NCI-H1417 (cell line): ENCODE measurements around the gene NUDT9.
A peak's percentile ranks its signal among the peaks of the same experiment; 100 is the strongest.
"Not testable (repeated sequence)": the region's sequence is repeated elsewhere in the genome, so short reads cannot be mapped to it uniquely, and the experiment has no call there.

Source experiments
- DNase-seq, 3 experiments: peaks; one replicate each; lab custom pipeline; 2025; lab: John Stamatoyannopoulos, UW

Gene NUDT9, protein sequence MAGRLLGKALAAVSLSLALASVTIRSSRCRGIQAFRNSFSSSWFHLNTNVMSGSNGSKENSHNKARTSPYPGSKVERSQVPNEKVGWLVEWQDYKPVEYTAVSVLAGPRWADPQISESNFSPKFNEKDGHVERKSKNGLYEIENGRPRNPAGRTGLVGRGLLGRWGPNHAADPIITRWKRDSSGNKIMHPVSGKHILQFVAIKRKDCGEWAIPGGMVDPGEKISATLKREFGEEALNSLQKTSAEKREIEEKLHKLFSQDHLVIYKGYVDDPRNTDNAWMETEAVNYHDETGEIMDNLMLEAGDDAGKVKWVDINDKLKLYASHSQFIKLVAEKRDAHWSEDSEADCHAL

DNA sequence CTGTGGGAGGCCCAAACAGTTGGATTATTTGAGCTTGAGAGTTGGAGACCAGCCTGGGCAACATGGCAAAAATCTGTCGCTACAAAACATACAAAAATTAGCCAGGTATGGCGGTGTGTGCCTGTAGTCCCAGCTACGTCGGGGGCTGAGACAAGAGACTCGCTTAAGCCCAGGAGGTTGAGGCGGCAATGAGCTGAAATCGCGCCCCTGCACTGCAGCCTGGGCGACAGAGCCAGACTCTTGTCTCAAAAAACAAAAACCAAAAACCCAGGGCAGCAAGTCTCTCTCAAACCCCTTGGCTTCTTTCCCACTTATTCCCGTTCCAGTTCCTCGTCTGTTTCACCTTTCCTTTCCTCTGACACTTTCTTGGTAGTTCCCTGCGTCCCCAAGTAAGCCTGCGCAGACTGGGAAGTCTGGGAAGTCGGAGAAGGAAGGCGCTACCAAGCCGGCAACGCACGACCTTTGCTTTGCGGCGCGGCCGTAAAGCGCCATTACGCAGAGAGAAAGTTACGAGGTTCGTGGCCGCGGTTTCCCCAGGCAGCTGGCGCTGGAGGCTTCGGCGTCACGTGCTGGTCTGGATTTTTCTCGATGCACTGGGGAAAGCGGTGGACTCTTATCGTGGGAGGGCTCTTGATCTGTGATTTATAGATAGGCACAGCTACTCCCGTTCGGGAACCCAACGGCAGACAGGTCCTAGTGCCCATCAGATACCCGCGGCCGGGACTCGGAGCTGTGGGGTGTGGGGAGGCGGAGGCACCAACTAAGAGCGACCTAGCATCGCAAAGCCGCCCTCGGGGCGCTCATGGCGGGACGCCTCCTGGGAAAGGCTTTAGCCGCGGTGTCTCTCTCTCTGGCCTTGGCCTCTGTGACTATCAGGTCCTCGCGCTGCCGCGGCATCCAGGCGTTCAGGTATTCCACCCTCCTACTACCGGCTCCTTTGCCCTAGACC is at the start of gene NUDT9:
Gene NUDT9, plus strand, starts transcription at position 470 of the 949 bp plus-strand sequence. Its CDS starts 333 bp downstream, at position 803.
- DNase-seq = peak; percentile 97 to 98 (median 97)

DNA sequence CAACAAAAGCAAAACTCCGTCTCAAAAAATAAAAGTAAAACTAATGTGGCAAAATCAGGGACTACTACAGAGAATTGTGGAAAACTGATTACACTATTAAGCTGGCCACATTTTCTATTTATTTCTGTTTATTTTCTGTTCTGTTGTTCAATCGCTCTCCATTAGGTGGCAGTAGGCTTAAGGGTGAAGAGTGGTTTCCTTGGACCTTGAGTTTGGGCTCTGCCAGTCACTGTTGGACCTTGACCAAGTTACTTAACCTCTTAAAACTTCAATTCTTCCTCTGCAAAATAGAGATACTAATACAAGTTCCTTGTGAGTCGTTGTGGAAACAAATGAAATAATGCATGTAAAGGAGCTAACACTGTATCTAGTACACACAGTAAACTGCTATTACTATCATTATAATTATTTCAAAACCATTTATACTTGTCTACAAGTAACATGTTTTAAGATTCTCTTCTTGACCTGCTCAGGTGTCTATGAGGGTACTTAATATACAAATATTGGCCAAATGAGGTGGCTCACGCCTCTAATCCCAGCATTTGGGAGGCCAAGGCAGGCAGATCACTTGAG is 46.6 kb upstream of the NUDT9 start:
- peak in 1 of 3 experiments; percentile 50 for DNase-seq

DNA sequence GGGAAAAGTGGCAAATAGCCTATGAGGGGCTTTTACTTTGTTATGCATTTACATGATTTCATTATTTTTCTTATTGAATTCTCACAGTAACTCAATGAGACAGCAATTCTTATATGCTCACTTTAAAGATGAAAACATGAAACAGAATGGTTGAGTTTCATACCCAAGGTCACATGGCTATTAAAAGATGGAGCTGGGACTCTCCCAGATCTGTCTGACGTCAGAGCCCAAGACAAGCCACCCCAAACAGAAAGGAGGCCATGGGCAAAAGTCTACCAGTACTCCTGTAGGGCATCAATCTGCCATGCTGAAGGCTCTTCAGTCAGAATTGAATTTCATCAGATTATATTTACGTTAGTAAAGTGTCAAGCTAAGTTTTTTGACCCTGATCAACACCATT is 44.6 kb upstream of the NUDT9 start:
- DNase-seq = no peak

DNA sequence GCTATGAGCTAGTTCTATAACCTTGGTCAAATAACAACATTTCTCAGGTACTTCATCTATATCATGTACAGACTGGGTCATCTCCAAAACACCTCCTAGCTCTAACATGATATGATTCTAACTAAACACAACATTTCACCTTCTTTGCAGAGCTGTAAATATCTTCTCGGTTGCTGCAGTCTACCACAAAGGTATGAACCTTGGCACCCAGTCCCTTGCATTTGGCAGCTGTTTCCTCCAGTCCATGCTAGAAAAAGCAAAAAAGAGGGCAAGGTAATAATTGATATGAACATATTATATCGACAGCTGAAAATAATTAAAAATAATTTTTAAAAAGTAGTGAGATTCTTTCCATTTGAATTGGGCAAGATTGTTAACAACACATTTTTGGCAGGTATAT is 40.3 kb upstream of the NUDT9 start:
- no peak for DNase-seq

DNA sequence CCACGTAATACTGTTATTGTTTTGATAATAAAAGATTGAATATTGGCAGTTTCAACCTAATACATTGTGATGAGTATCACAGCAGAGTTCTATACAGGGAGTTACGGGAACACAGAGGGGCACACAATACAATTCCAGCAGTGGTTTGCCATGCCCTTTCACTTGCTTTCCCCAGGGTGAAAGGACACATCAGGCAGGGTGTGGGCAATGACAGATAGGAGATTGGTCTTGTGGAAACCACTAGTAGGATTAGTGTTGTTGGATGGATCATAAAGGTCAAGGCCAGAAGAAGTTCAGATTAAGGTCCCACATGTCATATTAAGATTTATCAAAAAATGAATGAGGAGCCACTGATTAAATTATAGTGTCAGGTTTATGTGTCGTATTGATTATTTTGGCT is 39.4 kb upstream of the NUDT9 start:
- no peak for DNase-seq

DNA sequence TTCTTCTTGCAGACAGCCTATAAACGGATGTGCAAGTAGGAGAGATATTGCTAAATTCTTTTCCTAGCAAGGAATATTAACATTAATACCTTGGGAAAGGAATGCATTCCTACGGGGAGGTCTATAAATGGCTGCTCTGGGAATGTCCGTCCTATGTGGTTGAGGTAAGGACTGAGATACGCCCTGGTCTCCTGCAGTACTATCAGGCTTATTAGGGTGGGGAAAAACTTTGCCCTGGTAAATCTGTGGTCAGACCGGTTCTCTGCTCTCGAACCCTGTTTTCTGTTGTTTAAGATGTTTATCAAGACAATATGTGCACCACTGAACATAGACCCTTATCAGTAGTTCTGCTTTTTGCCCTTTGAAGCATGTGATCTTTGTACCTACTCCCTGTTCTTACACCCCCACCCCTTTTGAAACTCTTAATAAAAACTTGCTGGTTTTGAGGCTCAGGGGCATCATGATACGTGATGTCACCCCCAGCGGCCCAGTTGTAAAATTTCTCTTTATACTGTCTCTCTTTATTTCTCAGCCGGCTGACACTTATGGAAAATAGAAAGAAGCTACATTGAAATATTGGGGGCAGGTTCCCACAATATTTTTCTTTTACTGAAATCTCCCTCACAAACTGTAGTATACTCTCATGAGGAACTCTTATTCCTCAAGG is 37.8 kb upstream of the NUDT9 start:
- not testable (repeated sequence) for DNase-seq

DNA sequence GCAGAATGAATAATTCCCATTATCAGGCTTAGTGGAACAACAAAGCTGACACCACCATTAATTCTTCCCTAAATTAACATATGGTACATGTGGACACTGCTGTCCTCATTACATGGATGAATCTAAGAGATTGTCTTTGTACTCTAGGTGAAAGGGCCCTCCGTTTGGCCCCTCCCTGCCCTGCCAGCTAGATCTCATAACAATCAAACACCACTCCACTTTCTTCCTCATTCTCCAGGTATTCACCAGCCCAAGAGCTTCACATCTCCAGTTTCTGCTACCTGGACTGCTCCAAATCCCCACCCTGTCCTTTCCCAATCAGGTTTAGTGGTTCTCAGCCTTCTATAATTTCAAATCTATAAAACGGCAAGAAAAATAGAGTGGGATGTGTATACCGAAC is 35.1 kb upstream of the NUDT9 start:
- DNase-seq = no peak

DNA sequence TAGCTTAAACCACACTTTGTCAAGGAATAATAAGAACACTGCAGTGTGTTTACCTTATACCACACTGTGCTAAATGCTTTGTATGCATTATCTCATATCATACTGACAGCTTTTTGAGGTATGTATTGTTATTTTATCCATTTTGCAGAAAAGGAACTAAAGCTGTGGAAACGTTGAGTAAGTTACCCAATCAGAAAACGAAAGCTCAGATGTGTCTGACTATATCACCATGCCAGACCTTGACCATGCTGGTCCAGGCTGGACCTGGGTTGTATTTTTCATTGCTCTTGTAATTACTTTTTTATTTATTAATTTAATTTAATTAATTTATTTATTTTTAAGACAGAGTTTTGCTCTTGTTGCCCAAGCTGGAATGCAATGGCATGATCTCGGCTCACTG is 33.5 kb upstream of the NUDT9 start:
- DNase-seq = no peak

DNA sequence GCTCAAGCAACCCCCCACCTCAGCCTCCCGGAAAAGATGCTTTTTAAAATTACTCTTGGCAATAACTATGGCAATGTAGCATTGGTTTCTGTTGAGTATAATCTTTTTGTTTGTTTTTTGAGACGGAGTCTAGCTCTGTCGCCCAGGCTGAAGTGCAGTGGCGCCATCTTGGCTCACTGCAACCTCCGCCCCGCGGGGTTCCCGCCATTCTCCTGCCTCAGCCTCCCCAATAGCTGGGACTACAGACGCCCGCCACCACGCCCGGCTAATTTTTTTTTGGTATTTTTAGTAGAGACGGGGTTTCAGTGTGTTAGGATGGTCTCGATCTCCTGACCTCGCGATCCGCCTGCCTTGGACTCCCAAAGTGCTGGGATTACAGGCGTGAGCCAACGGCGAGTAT is 32.3 kb upstream of the NUDT9 start:
- DNase-seq = peak in 2 of 3 experiments; percentile 41 to 62

DNA sequence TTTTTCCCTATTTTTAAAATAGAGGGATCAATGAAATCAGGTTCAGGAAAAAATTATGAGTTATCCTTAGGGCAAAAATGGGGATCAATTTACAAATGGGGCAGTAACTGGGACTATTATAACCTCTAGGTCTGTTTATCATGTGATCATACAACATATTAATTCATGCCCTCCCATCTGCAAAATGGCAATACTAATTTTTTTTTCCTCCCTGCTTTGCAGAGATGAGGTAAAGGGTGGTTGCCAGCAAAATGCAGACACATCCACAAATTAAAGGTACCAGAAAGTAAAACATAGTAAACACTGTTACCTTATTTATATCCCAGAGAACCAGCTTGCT is 31.9 kb upstream of the NUDT9 start:
- DNase-seq = peak in 1 of 3 experiments; percentile 84

DNA sequence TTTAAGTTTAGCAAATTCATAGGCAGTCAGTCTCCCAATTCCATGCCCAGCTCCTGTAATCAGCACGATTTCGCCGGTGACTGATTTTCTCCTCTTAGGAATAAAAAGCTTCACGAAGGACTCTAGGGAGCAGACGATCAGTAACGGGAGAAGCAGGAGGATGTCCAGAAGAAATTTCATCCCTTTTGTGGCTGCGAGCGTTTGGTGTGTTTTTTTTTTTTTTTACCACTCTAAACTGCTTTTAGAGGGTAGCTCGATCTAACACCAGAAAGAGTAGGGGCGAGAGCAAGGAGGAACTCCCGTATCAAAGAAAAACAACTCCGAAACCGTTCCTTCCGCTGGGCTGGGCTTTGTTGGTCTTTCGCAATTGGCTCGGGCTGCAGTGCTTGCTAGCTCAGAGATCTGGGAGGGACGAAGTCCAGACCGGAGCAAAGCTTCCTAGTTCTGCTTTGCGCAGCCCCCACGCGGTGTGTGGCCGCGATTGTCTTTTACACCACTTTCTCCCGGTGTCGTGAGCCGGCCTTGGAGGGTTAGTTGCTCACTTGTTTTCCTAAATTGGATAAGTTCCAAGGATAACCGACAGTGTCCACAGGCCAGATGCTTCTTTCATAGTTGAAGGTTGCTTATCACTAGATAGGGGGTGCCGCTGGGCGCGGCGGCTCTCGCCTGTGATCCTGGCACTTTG is 31.3 kb upstream of the NUDT9 start, which contains the start of gene HSD17B11:
Gene HSD17B11, minus strand, starts transcription at position 298 of the 685 bp plus-strand sequence. Its CDS starts 118 bp downstream, at position 180.
- peak; percentile 82 to 95 (median 86) for DNase-seq

DNA sequence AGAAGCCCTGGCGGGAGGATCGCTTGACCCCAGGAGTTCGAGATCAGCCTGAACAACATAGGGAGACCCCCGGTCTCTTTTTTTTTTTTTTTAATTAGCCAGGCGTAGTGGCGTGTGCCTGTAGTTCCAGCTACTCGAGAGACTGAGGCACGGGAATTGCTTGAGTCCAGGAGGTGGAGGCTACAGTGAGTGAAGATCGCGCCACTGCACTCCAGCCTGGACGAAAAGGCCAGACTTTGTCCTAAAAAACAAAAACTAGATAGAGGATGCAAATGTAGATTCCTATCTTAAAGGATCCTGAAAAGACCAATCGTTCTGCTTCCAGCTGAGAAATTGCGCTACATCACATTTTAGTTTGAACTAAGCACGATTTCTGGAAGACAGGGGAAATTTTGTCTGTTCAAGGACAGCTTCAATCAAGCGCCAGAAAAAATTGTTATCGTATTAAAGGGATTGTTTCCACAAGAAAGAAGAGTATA is 30.8 kb upstream of the NUDT9 start:
- DNase-seq = no peak

DNA sequence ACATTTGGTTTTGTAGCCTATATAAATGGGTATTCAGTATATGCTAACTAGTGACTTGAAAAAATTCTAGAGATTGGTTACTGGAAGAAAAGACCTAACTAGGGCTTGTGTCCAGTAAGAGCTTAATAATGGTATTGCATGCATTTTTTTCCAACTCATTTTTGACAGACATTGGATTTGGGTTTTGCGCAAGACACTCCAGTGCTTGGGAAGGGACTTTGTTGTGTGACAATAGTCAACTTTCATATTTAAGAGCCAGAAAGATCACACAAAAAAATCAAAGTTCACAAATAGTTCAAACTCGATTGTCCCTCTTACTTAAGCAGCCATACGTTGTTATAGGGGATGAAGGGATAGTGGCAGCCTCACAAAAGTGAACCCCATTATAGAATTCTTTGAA is 30.2 kb upstream of the NUDT9 start:
- DNase-seq = no peak

DNA sequence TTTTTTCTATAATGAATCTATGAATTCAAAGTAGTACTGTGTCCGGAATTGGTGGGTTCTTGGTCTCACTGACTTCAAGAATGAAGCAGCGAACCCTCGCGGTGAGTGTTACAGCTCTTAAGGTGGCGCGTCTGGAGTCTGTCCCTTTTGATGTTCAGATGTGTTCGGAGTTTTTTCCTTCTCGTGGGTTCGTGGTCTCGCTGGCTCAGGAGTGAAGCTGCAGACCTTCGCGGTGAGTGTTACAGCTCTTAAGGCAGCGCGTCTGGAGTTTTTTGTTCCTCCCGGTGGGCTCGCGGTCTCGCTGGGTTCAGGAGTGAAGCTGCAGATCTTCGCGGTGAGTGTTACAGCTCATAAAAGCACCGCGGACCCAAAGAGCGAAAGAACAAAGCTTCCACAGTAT is 27.3 kb upstream of the NUDT9 start:
- DNase-seq = not testable (repeated sequence)

DNA sequence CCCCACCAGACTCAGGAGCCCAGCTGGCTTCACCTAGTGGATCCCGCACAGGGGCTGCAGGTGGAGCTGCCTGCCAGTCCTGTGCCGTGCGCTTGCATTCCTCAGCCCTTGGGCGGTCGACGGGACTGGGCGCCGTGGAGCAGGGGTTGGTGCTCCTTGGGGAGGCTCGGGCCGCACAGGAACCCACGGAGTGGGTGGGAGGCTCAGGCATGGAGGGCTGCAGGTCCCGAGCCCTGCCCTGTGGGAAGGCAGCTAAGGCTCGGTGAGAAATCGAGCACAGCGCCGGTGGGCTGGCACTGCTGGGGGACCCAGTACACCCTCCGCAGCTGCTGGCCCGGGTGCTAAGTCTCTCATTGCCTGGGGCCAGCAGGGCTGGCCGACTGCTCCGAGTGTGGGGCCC is 26.5 kb upstream of the NUDT9 start:
- DNase-seq = not testable (repeated sequence)

DNA sequence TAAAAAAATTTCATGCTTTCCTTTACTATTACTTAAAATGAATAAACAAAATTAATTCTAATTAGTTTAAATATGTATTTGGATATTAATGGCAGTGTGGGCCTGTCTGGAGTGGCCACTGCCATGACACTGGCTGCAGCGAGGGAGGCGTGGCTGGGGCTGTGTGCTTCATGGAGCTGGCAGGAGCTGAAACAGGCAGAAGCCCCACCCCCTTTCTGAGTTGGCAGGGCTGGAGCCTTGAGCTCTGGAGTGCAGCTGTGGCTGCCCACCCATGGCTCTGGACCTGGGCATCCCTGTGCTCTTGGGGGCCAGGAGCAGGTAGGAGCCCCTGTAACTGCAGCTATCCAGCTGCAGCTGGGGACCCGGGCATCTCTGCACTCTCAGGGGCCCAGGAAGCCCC is 23.2 kb upstream of the NUDT9 start:
- no peak for DNase-seq

DNA sequence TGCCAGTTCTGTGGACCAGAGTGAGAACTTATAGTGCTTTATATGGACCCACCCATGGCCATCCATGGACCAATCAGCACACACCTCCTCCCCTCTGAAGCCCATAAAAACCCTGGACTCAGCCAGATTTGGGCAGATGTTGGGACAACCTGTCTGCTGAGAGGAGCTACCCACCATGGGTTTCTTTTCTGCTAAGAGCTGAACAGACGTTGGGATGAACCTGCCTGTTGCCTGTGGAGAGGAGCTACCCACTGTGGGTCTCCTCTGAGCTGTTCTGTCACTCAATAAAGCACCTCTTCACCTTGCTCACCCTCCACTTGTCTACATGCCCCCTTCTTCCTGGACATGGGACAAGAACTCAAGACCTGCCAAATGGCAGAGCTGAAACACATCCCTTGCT is 22.4 kb upstream of the NUDT9 start:
- no peak for DNase-seq

DNA sequence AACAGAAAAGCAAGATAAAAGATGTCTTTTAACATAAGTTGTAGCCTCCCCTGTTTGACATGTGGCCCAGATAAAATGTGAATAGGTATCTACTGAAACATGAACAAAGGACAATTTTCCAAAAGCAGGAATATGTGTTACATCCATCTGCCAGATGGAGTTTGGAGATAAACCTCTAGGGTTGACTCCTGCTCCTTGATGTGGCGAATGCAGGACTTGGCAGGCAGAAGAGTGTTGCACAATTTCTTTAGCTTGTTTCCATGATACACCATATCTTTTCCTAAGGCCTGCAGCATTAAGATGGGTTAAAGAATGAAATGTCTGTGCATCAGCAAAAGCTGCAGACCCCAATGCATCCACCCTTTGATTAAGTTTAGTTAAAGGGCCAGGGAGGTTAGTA is 18.6 kb upstream of the NUDT9 start:
- DNase-seq = not testable (repeated sequence)

DNA sequence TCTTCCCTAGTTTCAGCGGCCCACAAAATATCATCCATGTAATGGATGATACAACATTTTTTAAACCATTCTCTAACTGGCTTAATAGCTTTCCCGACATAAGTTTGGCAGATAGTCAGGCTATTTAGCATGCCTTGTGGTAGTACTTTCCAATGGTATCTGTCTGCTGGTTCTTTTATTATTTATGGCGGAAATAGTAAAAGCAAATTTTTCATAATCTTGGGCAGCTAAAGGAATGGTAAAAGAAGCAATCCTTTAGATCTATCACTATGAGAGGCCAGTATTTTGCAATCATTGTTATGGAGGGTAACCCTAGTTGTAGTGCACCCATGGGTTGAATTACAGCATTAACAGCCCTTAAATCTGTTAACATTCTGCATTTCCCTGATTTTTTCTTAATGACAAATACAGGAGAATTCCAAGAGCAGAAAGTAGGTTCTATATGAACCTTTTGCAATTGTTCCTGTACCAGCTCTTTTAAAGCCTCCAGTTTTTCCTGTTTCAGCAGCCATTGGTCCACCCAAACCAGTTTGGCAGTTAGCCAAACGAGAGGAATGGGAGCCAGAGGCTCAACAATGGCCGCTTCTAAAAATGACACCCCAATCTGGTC is 17.1 kb upstream of the NUDT9 start:
- DNase-seq = no peak

DNA sequence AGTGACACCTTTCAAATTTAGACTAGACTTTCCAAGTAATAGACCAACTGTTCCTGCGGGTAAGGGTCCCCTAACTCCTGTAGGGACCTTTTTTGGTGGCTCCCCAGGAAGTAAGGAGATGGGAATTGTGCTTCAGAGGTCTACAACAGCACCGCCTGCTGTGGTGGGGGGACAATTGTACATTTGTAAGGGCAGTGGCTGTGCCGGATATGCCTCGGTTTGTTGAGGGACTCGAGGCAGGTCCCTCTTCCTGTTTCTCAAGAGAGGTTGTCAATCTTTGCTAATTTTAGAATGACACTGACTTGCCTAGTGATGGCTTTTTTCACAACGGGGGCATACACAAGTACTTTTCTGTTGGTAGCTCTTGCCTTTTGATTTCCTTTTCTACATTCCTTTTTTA is 15.9 kb upstream of the NUDT9 start:
- no peak for DNase-seq

DNA sequence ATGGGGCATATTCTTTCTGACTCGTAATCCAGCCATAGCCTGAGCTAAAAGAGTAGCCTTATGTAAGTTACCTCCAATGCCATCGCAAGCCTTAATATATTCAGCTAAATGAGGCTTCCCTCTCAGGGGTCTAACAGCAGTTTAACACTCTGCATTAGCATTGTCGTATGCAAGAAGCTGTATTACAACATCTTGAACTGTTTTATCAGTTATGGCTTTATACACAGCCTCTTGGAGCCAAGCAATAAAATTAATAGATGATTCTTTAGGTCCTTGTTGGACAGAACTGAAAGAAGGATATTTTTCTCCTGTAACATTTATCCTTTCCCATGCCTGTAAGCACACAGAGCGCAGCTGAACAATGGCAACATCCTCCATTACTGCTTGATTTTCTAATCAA is 15.5 kb upstream of the NUDT9 start:
- not testable (repeated sequence) for DNase-seq
